AG04449 (cell line): ENCODE data around the gene RAP1GAP.
A peak's percentile ranks its signal among the peaks of the same experiment; 100 is the strongest.

Source experiments
- CTCF ChIA-PET: fragments of 350-600 bp; formaldehyde crosslinking; extraction: SDS; loops from one replicate; lab custom pipeline; 2021; ENCODE audit warnings: antibody characterized with exemption; lab: Yijun Ruan, JAX
- POLR2A ChIA-PET: fragments of 400-600, 350-600 bp; formaldehyde crosslinking; extraction: SDS; loops from one replicate; lab custom pipeline; 2020; ENCODE audit warnings: antibody characterized with exemption, inconsistent platforms; lab: Yijun Ruan, JAX
- DNase-seq: peaks from one replicate; pipeline ENCODE4 v3.0.0-alpha.2; 2010; ENCODE audit warnings: low read depth, low spot score
- H3K4me3 ChIP-seq: 2 replicates; pipeline ENCODE4 v1.5.1; 2011; ENCODE audit warnings: low read depth, mild to moderate bottlenecking, control low read depth, low read length
- TF ChIP-seq, protein P1 (sequence below): IDR thresholded peaks from one replicate; pipeline ENCODE4 v1.5.1; 2011; ENCODE audit warnings: mild to moderate bottlenecking, moderate library complexity, low read length, control low read depth, inconsistent platforms; ENCODE audit not compliant: insufficient read depth; ENCODE audit errors: missing control alignments

The RAP1GAP gene

DNA sequence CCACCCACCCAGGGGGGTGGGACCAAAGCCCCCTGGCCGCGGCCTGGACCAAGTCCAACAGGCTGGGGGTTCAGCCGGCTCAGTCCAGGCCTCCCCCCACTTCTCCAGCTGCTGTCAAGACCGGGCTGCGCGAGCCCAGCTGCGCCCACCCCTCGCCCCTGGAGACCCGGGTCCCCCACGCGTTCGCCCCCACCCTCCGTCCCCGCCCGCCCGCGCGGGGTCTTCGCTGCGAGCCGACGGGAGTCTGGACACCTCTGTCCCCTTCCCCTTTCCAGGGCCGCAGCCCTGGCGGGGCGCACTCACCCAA lies 253 bp downstream of the RAP1GAP start:
- no peak for DNase-seq
- TF ChIP-seq, protein P1, sequence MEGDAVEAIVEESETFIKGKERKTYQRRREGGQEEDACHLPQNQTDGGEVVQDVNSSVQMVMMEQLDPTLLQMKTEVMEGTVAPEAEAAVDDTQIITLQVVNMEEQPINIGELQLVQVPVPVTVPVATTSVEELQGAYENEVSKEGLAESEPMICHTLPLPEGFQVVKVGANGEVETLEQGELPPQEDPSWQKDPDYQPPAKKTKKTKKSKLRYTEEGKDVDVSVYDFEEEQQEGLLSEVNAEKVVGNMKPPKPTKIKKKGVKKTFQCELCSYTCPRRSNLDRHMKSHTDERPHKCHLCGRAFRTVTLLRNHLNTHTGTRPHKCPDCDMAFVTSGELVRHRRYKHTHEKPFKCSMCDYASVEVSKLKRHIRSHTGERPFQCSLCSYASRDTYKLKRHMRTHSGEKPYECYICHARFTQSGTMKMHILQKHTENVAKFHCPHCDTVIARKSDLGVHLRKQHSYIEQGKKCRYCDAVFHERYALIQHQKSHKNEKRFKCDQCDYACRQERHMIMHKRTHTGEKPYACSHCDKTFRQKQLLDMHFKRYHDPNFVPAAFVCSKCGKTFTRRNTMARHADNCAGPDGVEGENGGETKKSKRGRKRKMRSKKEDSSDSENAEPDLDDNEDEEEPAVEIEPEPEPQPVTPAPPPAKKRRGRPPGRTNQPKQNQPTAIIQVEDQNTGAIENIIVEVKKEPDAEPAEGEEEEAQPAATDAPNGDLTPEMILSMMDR: no peak
- CTCF ChIA-PET: interaction anchor here (3.6 kb wide), 1 partner anchor 8 kb away, joined by 12 read pairs; no protein-coding TSS in a partner anchor
- H3K4me3 ChIP-seq: peak overlapping the region; percentile 12; the same call in 1 of the 2 replicates
- POLR2A ChIA-PET: no interaction called here

DNA sequence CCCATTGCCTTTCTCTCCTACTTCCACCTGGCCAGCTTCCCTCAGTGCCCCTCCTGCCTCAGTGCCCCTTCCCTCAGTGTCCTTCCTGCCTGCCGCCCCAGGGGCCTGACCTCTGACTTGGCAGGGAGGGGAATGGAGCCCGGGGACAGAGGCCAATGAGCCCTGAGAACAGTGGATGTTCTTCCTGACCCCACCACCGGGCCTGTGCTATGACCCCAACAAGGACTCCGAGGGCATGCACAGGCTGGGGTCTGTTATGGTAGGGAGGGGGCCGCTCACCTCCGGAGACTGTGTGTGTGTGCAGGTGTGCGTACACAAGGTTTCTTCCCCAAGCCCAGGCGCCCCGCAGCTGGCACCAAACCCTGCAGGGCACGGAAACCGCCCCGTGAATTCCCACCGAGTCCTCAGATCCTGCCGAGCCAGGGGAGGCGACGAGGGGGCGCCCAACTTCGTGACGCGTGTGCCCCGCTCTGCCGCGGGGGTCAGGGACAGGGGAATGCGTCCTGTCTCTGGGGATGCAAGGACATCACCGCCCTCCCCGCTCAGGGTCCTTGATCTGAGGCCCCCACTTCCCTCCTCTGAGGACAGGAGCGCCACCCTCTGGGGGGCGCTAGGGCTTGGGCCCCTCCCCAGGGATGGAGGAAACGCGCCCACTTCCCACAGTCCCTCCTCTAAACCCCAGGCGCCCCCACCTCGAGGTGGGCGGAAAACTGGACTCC lies 766 bp downstream of the RAP1GAP start:
- POLR2A ChIA-PET: no interaction called here
- H3K4me3 ChIP-seq: no peak overlapping the region
- CTCF ChIA-PET: interaction anchor here (3.6 kb wide), 1 partner anchor 7 kb away, joined by 12 read pairs; no protein-coding TSS in a partner anchor
- TF ChIP-seq, protein P1: no peak
- no peak for DNase-seq

GRCh38 chr1:21667348-21668231 lies 1.6 kb downstream of the RAP1GAP start:
- no peak overlapping the region for H3K4me3 ChIP-seq
- TF ChIP-seq, protein P1: no peak
- CTCF ChIA-PET: no interaction called here
- POLR2A ChIA-PET: no interaction called here
- DNase-seq: no peak

DNA sequence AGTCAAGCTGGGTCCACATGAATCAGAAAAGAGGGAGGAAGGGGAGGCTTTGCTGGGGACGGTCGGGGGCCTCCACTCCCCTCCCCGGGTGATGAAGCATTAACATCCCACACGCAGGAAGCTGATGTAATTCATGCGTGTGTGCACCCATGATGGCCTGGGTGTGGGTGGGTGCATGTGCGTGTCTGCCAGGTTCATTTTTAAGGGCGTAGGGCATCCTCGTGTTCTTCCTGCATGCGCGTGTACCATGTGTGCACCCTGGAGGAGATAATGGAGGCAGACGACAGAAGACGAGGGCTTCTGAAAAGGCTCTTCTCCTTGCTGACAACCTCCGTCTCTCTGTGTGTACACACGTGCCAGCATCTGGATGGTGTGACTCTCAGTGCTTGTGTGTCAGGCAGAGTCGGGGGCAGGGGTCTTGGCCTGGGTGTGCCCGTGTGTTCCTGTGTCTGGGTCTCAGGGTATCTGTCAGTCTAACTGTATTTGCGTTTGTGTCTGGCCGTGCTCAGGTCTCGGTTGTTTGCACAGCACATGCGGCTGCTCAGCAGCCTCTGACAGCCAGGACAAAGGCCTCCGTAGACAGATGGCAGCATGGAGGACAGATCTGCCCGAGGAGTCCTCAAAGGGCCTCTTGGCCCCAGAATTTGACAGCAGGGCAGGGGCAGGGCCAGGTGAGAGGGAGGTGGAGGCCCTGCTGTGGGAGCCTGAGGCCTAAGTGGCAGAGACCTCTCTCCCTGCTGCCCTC lies 2.4 kb downstream of the RAP1GAP start:
- H3K4me3 ChIP-seq: no peak overlapping the region
- POLR2A ChIA-PET: no interaction called here
- TF ChIP-seq, protein P1: no peak

DNA sequence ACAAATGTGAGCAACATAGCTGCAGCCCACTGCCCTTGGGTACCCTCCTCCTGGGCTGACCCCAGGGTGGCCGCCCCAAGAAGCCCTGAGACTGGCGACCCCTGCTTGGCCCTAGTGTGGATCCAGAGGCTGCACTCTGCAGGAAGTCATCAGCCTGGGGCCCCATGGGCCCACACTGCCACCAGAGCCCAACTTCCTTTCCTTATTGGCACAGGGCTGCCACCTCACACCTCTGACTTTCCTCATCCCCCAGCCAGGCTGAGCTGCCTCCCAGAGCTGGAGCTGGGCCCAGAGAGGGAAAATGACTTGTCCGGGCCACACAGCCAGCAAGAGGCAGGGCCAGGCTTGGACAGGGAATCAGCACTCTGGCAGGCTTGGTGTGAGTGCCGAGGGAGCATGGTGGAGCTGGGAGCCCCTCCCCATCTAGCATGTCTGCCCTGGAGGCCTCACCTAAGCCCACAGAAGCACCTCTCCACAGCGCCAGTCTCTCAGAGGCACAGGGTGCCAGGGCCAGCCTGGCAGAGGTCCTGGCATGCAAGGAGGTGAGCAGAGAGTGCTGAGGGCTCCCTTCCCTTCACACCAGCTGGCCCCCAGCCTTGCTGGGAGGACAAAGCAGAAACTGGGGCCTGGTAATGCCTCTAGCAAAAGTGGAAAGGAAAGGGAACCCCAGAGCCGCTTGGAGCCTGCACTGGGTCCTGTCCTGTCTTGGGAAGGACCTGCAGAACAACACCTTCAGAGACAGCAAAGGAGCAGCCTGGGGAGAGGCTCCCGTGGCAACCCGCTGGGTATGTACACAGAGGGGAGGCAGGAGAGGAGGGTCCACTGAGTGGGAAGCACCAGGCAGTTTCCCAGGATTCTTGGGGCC lies 3.2 kb downstream of the RAP1GAP start:
- no peak overlapping the region for H3K4me3 ChIP-seq
- DNase-seq: no peak
- TF ChIP-seq, protein P1: no peak
- CTCF ChIA-PET: no interaction called here
- POLR2A ChIA-PET: no interaction called here

More for the DNA sequence above, 2.4 kb downstream of the RAP1GAP start:
- no peak for DNase-seq
- CTCF ChIA-PET: no interaction called here
